ENCODE measurements around the gene TMEM43.
"Not testable (repeated sequence)": the region's sequence is repeated elsewhere in the genome, so short reads cannot be mapped to it uniquely, and the experiment has no call there.

TMEM43 gene

GRCh38 chr3:14124615-14125192, at the start of gene TMEM43, which contains the start of gene CHCHD4:
Gene TMEM43 (plus strand): TSS chr3:14125052. CDS start chr3:14125194, 142 bp downstream.
Gene CHCHD4 (minus strand): TSS chr3:14124870. CDS start chr3:14124676, 194 bp downstream.
- peak; percentile 96 to 97 (median 96) for DNase-seq (ENCODE audit: low read depth in 3 of 3)

DNA sequence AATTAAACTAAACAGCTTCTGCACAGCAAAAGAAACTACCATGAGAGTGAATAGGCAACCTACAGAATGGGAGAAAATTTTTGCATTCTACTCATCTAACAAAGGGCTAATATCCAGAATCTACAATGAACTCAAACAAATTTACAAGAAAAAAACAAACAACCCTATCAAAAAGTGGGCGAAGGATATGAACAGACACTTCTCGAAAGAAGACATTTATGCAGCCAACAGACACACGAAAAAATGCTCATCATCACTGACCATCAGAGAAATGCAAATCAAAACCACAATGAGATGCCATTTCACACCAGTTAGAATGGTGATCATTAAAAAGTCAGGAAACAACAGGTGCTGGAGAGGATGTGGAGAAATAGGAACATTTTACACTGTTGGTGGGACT, 49.6 kb upstream of the TMEM43 start:
- not testable (repeated sequence) for DNase-seq (ENCODE audit: low read depth in 3 of 3)

DNA sequence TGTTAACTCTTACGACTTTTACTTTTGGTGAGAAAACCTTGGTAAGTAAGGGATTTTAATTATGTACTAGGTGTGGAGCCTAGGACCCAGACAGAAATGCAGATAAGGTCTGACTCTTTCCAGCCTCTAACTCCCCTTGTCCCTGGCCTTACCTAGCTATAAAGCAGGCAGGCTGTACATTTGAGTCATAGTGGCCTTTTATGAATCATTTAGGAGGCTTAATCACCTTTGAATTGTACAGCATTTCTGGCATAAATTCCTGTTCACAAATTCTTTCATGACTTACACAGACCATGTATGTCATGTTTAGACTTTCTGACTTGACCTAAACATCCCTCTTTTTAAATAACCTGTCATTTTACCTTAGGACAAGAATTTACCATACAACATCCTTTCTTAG, 47.5 kb upstream of the TMEM43 start:
- no peak for DNase-seq (ENCODE audit: low read depth in 3 of 3)

DNA sequence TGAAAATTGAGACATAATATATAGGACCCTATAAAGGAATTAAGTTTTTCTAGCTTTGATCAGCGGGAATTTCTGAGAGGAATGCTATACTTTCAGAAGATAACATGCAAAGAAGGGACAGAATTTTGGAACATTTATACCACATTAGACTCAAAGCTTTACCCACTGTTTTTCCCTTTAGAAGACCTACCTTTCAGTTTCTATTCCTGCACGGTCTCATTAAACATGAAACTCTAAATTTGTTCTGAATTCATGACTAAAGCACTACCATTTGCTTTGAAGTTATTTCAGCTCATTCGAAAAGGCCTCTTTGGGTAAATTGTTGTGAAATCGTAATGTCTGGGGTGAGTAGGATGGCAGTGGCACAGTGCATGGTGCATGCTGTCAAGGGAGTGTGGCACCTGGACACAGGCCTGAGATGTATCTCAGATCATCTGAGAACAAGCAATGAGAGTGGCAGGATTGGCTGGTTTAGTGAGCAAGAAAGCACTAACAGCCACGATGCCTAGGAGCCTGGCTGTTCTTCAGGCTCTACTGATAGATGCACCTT, 42.7 kb upstream of the TMEM43 start:
- peak in 2 of 3 experiments; percentile 2 to 19 for DNase-seq (ENCODE audit: low read depth in 3 of 3)

DNA sequence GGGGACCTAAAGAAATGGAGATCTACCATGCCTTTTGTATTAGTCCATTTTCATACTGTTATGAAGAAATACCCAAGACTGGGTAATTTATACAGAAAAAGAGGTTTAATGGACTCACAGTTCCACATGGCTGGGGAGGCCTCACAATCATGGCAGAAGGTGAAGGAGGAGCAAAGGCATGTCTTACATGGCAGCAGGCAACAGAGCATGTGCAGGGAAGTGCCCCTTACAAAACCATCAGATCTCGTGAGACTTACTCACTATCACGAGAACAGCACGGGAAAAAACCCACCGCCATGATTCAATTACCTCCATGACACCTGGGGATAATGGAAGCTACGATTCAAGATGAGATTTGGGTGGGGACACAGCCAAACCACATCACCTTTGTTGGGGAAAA, 37.4 kb upstream of the TMEM43 start:
- not testable (repeated sequence) for DNase-seq (ENCODE audit: low read depth in 3 of 3)

- not testable (repeated sequence) for DNase-seq (ENCODE audit: low read depth in 3 of 3)
Measured at GRCh38 chr3:14091959-14092358, 32.9 kb upstream of the TMEM43 start.

DNA sequence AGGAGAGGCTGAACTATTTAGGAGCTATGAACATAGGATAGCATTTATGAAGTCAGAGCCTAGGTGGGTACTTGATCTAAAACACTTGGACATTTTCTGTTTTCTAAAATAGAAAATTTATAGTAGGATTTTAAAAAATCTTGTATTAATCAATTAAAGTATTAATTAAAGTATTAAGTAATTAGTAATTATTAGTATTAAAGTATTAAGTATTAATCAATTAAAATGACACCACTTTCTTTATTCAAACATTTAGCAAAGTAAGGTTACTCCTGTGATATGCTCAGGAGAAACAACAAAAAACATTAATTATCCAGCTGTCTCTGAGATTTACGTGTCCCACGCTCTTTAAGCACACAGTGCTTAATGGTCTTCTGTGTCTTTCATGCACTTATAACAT, 32.4 kb upstream of the TMEM43 start:
- no peak for DNase-seq (ENCODE audit: low read depth in 3 of 3)

DNA sequence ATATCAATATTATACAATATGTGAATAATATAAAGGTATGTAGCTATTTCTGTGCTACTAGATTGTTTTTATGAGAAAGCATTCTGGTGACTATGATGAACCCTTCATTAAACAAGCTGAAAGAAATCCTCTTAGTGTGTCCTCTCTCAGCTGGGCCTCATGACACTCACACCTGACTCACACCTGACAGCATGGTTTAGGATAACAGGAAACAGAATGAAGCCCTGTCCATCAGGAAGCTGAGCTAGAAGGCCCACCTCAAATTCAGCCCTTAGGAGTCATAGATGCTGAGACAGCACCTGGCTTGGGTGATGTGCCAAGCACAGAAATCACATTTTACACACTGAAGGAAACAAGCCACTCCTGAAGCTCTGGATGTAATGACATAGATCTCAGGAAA, 31.0 kb upstream of the TMEM43 start:
- DNase-seq (ENCODE audit: low read depth in 3 of 3) = no peak

DNA sequence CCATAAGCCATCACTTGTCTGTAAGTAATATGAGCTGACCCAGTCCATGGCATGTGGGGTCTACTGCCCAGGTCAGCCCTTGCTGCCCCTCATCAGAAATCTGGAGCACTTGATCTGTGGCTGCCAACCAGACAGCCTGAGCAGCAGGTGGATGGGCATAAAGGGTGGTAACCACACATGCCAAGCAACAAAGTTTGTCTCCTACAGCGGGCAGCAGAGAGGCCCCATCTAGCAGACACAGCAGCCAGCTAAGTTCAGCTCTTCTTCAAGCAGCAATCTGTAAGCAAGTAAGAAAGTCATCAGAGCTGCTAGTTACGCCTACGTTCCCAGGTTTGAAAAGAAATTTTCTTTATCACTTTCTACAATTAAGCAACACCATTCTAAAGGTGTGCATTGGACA, 28.1 kb upstream of the TMEM43 start:
- DNase-seq (ENCODE audit: low read depth in 3 of 3) = no peak

- DNase-seq (ENCODE audit: low read depth in 3 of 3) = no peak
Measured at GRCh38 chr3:14097616-14098391, 27.0 kb upstream of the TMEM43 start.

DNA sequence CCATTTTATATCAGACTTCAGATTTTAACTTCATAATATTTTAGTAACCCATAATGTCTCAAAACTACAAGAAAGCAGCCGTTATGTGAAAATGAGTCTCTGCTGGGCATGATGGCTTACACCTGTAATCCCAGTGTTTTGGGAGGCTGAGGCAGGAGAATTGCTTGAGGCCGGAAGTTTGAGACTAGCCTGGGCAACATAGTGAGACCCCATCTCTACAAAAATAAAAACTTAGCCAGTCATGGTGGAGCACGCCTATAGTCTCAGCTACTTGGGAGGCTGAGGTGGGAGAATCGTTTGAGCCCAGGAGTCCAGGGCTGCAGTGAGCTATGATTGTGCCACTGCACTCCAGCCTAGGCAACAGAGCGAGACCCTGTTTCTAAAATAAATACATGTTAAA, 15.0 kb upstream of the TMEM43 start:
- DNase-seq (ENCODE audit: low read depth in 3 of 3) = not testable (repeated sequence)

- DNase-seq (ENCODE audit: low read depth in 3 of 3) = no peak
Measured at GRCh38 chr3:14110699-14111098, 14.2 kb upstream of the TMEM43 start.

DNA sequence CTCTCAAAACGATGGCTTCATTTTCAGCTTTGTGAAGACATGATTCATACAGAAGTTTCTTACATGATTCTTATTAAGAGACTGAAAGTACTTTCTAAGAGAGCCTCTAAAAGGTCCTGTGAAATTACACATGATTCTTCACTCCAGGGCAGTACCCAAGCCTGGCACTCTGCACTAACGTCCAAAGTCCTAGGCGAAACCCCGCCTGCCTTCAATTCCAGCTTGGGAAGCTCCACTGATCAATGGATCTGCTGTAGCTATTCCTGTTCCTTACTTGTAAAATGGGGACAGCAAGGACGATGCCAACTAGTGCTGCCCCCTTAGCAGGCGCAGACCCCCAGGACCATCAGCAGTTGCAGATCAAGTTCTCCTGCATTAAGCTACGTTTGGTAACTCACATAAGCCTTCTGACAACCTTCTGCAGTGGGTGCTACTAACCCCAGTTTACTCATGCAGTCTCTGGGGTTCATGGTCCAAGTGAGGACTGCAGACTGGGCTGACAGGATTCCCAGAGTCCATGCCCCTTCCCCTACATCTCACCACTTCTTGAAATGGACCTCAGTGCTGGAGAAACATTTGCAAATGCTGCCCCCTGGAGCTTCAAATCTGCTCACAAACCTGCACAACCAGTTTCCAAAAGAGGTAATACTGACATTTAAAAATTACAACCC, 10.8 kb upstream of the TMEM43 start:
- DNase-seq (ENCODE audit: low read depth in 3 of 3) = no peak

GRCh38 chr3:14117468-14118399, 7.1 kb upstream of the TMEM43 start:
- no peak for DNase-seq (ENCODE audit: low read depth in 3 of 3)

DNA sequence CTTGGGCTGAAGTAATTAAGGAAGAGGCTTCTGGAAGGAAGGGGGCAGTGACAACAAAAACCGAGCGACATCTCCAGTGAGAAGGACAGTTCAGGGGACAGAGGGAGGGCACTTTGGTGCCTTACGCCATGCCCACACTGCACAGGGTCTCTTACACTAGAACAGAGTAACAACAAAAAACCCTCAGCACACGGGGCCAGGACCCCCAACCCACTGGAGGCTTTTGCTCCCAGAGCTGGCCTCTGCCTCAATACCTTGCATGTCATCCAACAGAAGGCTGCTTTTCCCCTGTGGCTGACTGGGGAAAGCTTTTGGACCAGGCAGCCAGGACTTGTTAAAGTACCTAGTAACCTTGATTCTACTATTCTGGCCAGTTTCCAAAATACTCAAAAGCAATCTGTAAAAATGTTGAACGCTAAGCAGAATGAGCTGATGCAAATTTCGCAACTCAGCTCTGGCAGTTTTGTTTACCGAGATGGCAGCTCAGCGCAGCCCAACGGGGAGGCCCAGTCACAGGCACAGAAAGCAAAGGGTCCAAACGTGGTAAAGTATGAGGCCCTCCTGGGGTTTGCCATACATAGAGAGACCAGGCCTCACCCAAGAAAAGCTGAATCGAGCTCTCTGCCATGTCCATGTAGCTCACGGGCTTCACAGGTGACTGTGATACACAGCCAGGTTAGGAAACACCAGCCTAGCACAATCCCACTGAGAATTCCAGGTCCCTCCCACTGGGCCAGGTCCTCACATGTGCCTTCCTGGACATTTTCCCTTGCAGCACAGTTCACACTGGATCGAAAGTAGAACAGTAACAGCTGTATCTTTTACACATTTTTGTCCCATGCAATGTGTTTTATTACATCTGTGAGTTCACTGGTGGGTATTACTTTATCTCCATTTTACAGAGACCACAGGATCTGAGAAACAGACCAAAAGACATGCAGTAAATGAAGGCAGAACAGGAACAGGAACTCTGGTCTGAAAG, 6.2 kb upstream of the TMEM43 start:
- no peak for DNase-seq (ENCODE audit: low read depth in 3 of 3)

DNA sequence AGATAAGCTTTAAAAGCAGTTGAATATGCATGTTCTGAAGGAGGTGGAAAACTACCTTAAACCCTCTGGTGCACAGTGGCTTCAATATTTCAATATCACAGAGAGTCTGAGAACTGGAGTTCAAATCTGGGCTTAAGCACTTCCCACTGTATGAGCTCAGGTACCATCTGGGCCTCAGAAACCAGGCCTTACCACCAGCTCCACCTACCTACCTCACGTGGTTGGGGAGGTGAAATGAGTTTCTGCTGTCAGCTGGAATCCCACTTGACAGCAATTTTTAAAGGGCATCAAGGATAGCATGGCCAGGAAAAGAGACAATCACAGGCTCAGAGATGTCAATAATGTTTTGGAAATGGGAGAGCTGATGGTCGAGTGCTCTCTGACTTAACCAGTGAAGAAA, 5.2 kb upstream of the TMEM43 start:
- no peak for DNase-seq (ENCODE audit: low read depth in 3 of 3)

- no peak for DNase-seq (ENCODE audit: low read depth in 3 of 3)
Measured at GRCh38 chr3:14120111-14120920, 4.5 kb upstream of the TMEM43 start.

DNA sequence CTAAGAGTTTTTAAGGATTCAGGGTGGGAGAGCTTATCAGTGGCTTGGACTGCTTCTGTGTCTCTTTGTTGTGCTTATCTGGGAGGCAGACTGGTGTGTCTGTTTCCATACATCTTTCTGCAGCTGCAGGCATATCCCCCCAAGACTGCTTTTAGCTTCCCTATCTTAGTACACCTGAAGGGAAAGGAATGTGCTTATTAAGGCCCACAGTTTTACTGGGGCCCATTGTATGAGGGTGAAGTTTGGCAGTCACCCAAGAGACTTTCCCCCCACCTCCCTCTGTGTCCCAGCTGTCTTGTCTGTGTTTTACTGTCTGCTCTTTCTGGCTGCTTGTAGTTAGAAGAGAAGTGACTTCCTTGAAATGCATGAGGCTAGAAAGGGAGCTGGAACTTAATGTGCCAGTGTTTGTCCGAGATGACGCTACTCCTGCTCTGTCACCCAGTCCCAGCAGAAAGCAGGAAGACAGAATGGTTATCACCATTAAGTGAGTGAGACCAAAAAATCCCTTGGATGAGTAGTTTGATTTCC, 3.9 kb upstream of the TMEM43 start:
- not testable (repeated sequence) for DNase-seq (ENCODE audit: low read depth in 3 of 3)

DNA sequence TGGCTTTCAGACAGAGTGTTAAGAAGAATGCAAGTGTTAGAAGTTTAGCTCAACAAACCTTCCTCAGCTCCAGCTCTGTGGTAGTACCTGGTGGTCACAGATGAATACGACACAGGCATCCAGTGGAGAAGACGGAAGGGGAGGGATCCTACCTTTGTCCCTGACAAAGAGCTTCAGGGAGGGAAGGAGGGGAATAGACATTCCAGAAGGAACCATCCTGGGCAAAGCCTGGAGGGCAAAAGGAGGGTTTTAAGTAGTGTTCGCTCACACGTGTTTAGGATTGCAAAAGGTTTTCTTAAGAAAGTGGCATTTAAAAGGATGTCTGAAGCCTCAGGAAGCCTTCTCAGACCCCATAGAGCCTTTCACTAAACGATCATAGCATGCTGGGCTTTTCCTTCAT, 3.0 kb upstream of the TMEM43 start:
- DNase-seq (ENCODE audit: low read depth in 3 of 3) = no peak

Measured in stimulated activated CD4-positive, alpha-beta T cell treated with anti-CD3 and anti-CD28 coated beads, TNF-alpha, amount 100 ng/mL, for 24 hours (primary cell).